ENCODE measurements around the gene GIPC3.

- TF ChIP-seq CTCF (IDR thresholded peaks at IDR 0.05; ENCODE audit: low read depth, low read length) (no peak), POLR2A (IDR thresholded peaks at IDR 0.05; ENCODE audit: extremely low read depth, insufficient read length) (no peak), MYC (IDR thresholded peaks at IDR 0.05; ENCODE audit: low read depth, low read length) (no peak)
Observed at GRCh38 chr19:3615524-3616135, 30.4 kb downstream of the GIPC3 start.
